Endothelial cell of umbilical vein (primary cell): ENCODE results near the gene YWHAG. TPM values are rescaled to one million over a fixed set of nuclear protein-coding genes. Genes with fewer than 3 reads are reported as not detected.

Source experiments
- BruUV-seq: library from RNA; stranded (reverse); fragments of 400-500 nt; replicated peaks from 2 replicates; lab custom pipeline; 2021; lab: Mats Ljungman, UMichigan
- CTCF ChIA-PET: fragments of 300-600, 350-600 bp; sonication (Branson Sonifier 250); formaldehyde crosslinking; loops from one replicate; lab custom pipeline; 2021; ENCODE audit warnings: antibody characterized with exemption, inconsistent platforms; lab: Charles Lee
- POLR2A ChIA-PET: fragments of 300-600, 350-600 bp; sonication (Branson Sonifier 250); formaldehyde crosslinking; loops from one replicate; lab custom pipeline; 2021; ENCODE audit warnings: antibody characterized with exemption, inconsistent platforms; lab: Charles Lee
- DNase-seq: peaks from one replicate; pipeline ENCODE4 v3.0.0-alpha.2; 2011; ENCODE audit warnings: low read depth, low spot score
- FAIRE-seq: peaks from 2 replicates; lab custom pipeline; 2011; peaks lifted over from hg19 to GRCh38; lab: Jason Lieb, UNC
- H2AFZ ChIP-seq: 2 replicates; pipeline ENCODE4 v1.6.0; 2012; ENCODE audit warnings: low read depth, low read length, control low read depth, inconsistent platforms
- H3K27ac ChIP-seq: 2 replicates; pipeline ENCODE4 v1.5.1; 2011; ENCODE audit warnings: low read depth, mild to moderate bottlenecking, control low read depth, low read length, moderate library complexity; ENCODE audit not compliant: insufficient read depth
- H3K27me3 ChIP-seq, 2 experiments: 2 replicates each; pipeline versions ENCODE4 v1.6.0 to v1.6.1; 2011; ENCODE audit warnings: low read length in 2 of 2, mixed read lengths in 1 of 2; ENCODE audit not compliant: control insufficient read depth in 2 of 2, insufficient read depth in 2 of 2
- H3K36me3 ChIP-seq, 2 experiments: 2 replicates in 1 of 2; 3 replicates in 1 of 2; pipeline ENCODE4 v1.5.1; 2011; ENCODE audit warnings: low read length in 2 of 2, mild to moderate bottlenecking in 1 of 2, moderate library complexity in 1 of 2; ENCODE audit not compliant: control insufficient read depth in 2 of 2, insufficient read depth in 2 of 2; ENCODE audit errors: extremely low read depth in 1 of 2
- H3K4me1 ChIP-seq: 3 replicates; pipeline ENCODE4 v1.5.1; 2011; ENCODE audit warnings: mild to moderate bottlenecking, low read length; ENCODE audit not compliant: control insufficient read depth, insufficient read depth; ENCODE audit errors: extremely low read depth
- H3K4me2 ChIP-seq: 2 replicates; pipeline ENCODE4 v1.6.1; 2011; ENCODE audit warnings: low read length, control low read depth, mixed read lengths; ENCODE audit not compliant: insufficient read depth
- H3K4me3 ChIP-seq, 3 experiments: fragments of 200-600 bp in 1 of 3; sonication (generic), shearing (Covaris generic) in 1 of 3; replicated peaks in 1 of 3; 2 replicates each; pipeline ENCODE4 v1.5.1; 2011 to 2016; ENCODE audit warnings: control low read depth in 3 of 3, low read length in 3 of 3, mild to moderate bottlenecking in 2 of 3, inconsistent platforms in 1 of 3, low read depth in 1 of 3, moderate library complexity in 1 of 3; ENCODE audit not compliant: insufficient read depth in 1 of 3
- H3K79me2 ChIP-seq: 2 replicates; pipeline ENCODE4 v1.6.0; 2012; ENCODE audit warnings: low read length, inconsistent platforms; ENCODE audit not compliant: control insufficient read depth, insufficient read depth
- H3K9ac ChIP-seq: replicated peaks from 2 replicates; pipeline ENCODE3; 2011; ENCODE audit warnings: low read length, control low read depth; ENCODE audit not compliant: insufficient read depth; ENCODE audit errors: extremely low read depth
- H3K9me1 ChIP-seq: replicated peaks from 3 replicates; pipeline ENCODE4 v1.6.0; 2011; ENCODE audit warnings: mild to moderate bottlenecking, low read length; ENCODE audit not compliant: control insufficient read depth, insufficient read depth; ENCODE audit errors: extremely low read depth
- H3K9me3 ChIP-seq: replicated peaks from 2 replicates; pipeline ENCODE4 v1.5.1; 2012; ENCODE audit warnings: low read length, inconsistent platforms; ENCODE audit not compliant: control insufficient read depth, insufficient read depth
- H4K20me1 ChIP-seq: replicated peaks from 2 replicates; pipeline ENCODE3; 2011; ENCODE audit warnings: mild to moderate bottlenecking, low read length; ENCODE audit not compliant: control insufficient read depth, insufficient read depth; ENCODE audit errors: extremely low read depth
- EZH2 ChIP-seq: IDR thresholded peaks from 2 replicates; pipeline ENCODE4 v1.6.1; 2012; ENCODE audit warnings: borderline replicate concordance, low read depth, mild to moderate bottlenecking, moderate library complexity, low read length, inconsistent platforms; ENCODE audit not compliant: severe bottlenecking
- FOS ChIP-seq: IDR thresholded peaks from 2 replicates; pipeline ENCODE4 v1.6.1; 2011; ENCODE audit warnings: mild to moderate bottlenecking, low read length, moderate library complexity, borderline replicate concordance; ENCODE audit not compliant: insufficient read depth
- GATA2 ChIP-seq: IDR thresholded peaks from 2 replicates; pipeline ENCODE4 v1.7.0; 2011; ENCODE audit warnings: low read depth, mild to moderate bottlenecking, moderate library complexity, mixed read lengths, low read length; ENCODE audit not compliant: insufficient read length, insufficient read depth
- JUN ChIP-seq: IDR thresholded peaks from 2 replicates; pipeline ENCODE4 v1.6.1; 2011; ENCODE audit warnings: borderline replicate concordance, low read depth; ENCODE audit not compliant: insufficient read length, insufficient read depth
- MYC ChIP-seq: IDR thresholded peaks from one replicate; pipeline ENCODE4 v1.6.1; 2011; ENCODE audit warnings: mild to moderate bottlenecking, low read depth, low read length
- POLR2A ChIP-seq: IDR thresholded peaks from 2 replicates; pipeline ENCODE4 v1.6.1; 2012; ENCODE audit warnings: low read depth, mild to moderate bottlenecking, control low read depth, low read length
- POLR2AphosphoS5 ChIP-seq: IDR thresholded peaks from 2 replicates; pipeline ENCODE4 v1.6.1; 2012; ENCODE audit warnings: low read depth, mild to moderate bottlenecking, control low read depth, low read length, moderate library complexity; ENCODE audit not compliant: insufficient read depth
- dilution Hi-C: fragments of 300-500 bp; cut with MboI; formaldehyde crosslinking; loops from one replicate; pipeline ENCODE4 v1.15.0; 2019; ENCODE audit warnings: low sequenced_read_pairs; ENCODE audit not compliant: extremely low pct_ligation_motif_present
- intact Hi-C: fragments of 100-400 bp; cut with micrococcal nuclease; formaldehyde crosslinking; loops from one replicate; pipeline ENCODE4 v1.10.0; 2022
- polyA plus RNA-seq, 4 experiments: library from polyadenylated mRNA; depleted of rRNA in 3 of 4; stranded (reverse) in 3 of 4; unstranded in 1 of 4; fragments of >200 nt; gene quantifications; 2 replicates each; pipeline versions ENCODE4 v1.2.1 to v1.2.3, GENCODE V29; 2011 to 2012; ENCODE audit warnings: missing spikeins in 1 of 4
- total RNA-seq: library from RNA; stranded (reverse); gene quantifications from 2 replicates; pipeline ENCODE4 v1.2.3, GENCODE V29; 2021
- TF ChIP-seq, protein P1 (sequence below): IDR thresholded peaks from 2 replicates; pipeline ENCODE4 v1.6.1; 2011; ENCODE audit not compliant: insufficient read depth, insufficient read length
- TF ChIP-seq, protein P2 (sequence below), 2 donors: IDR thresholded peaks; 1 replicate in 1 of 2; 2 replicates in 1 of 2; pipeline ENCODE4 v1.5.1; 2011; ENCODE audit warnings: low read length in 2 of 2, mild to moderate bottlenecking in 2 of 2, moderate library complexity in 2 of 2, control low read depth in 1 of 2, inconsistent platforms in 1 of 2, low read depth in 1 of 2; ENCODE audit not compliant: insufficient read depth in 1 of 2; ENCODE audit errors: extremely low read depth in 1 of 2

Gene YWHAG
- total and polyA plus RNA-seq, 2 donors (not counting 3 experiments of a cell fraction or from before 2014, with no cell fraction given) = 55.6 to 205 TPM

DNA sequence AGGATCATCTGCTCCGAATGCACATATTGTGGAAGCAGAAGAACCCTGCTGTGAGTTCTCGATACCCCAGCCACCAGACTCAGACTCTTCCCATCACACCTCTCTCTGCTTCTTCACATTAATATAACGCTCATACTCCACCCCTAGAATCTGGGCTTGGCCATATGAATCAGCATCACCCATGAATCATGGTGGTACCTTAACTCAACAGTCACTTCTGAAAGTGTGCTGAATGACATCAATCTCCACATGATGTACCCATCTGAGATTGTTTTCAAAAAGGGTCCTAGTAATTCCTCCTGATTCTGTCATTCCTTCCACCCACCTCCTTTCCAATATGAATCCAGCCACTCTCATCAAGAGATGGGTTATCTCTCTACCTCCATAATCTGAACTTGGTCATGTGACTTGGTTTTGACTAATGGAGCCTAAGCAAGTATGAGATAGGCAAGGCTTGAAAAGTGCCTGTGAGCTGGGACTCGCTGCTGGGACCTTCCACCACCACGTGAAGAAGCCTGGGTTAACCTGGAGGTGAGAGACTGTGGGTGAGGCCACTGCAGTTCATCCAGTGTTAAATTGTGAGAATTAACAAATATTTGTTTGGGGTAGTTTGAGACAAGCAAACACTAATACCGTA lies 15.4 kb downstream of the YWHAG start:
- Histone ChIP-seq H3K4me2 (no peak overlapping the region), H2AFZ (no peak overlapping the region), H3K36me3 (peaks cover 19 to 27% of the 10 kb centered on the region in 2 experiments), H3K9me1 (no peaks in the 10 kb centered on the region), H3K9ac (no peak overlapping the region), H3K4me1 (peaks cover 36% of the 10 kb centered on the region), H3K4me3 (no peak overlapping the region), H3K27me3 (no peaks in the 10 kb centered on the region), H4K20me1 (peaks cover 14% of the 10 kb centered on the region), H3K9me3 (no peaks in the 10 kb centered on the region), H3K79me2 (peaks cover 100% of the 10 kb centered on the region), H3K27ac (no peak overlapping the region)
- CTCF ChIA-PET = no interaction called here
- intact Hi-C loops (no loop called here), dilution Hi-C loops (no loop called here)
- no TSS peak for BruUV-seq
- no peak for TF ChIP-seq EZH2
- TF ChIP-seq, protein P1, sequence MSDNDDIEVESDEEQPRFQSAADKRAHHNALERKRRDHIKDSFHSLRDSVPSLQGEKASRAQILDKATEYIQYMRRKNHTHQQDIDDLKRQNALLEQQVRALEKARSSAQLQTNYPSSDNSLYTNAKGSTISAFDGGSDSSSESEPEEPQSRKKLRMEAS = no peak
- TF ChIP-seq, protein P2, sequence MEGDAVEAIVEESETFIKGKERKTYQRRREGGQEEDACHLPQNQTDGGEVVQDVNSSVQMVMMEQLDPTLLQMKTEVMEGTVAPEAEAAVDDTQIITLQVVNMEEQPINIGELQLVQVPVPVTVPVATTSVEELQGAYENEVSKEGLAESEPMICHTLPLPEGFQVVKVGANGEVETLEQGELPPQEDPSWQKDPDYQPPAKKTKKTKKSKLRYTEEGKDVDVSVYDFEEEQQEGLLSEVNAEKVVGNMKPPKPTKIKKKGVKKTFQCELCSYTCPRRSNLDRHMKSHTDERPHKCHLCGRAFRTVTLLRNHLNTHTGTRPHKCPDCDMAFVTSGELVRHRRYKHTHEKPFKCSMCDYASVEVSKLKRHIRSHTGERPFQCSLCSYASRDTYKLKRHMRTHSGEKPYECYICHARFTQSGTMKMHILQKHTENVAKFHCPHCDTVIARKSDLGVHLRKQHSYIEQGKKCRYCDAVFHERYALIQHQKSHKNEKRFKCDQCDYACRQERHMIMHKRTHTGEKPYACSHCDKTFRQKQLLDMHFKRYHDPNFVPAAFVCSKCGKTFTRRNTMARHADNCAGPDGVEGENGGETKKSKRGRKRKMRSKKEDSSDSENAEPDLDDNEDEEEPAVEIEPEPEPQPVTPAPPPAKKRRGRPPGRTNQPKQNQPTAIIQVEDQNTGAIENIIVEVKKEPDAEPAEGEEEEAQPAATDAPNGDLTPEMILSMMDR (IDR thresholded peaks at IDR 0.05; ENCODE audit: extremely low read depth in 1 of 2, insufficient read depth in 1 of 2, low read depth in 1 of 2, low read length in 2 of 2) = no peak
- TF ChIP-seq MYC = no peak
- TF ChIP-seq JUN = no peak
- no peak for TF ChIP-seq FOS
- TF ChIP-seq GATA2 = no peak
- TF ChIP-seq POLR2A = no peak
- TF ChIP-seq POLR2AphosphoS5 = no peak
- POLR2A ChIA-PET = interaction anchor here (0.6 kb wide), 1 partner anchor 55 kb away, joined by 4 read pairs; no protein-coding TSS in a partner anchor
- no peak for FAIRE-seq
- DNase-seq = no peak
